ENCODE measurements around the gene IKZF1.

- TF ChIP-seq CTCF (IDR thresholded peaks at IDR 0.05; ENCODE audit: low read depth, low read length) (no peak), EZH2phosphoT487 (IDR thresholded peaks at IDR 0.05; ENCODE audit: low read depth) (no peak)
Observed at GRCh38 chr7:50352282-50352681, 47.8 kb downstream of the IKZF1 start.

All from OCI-LY3 (cell line).